Neutrophil (primary cell): ENCODE results near the gene ACTL10.

ENCODE experiments used
- H3K27ac ChIP-seq: fragments of 200-600 bp; sonication (generic); 2 replicates; pipeline ENCODE4 v1.5.1; 2016; ENCODE audit warnings: mild to moderate bottlenecking, moderate library complexity
- H3K27me3 ChIP-seq: fragments of 200-600 bp; sonication (generic); 2 replicates; pipeline ENCODE4 v1.6.0; 2016; ENCODE audit warnings: mild to moderate bottlenecking
- H3K36me3 ChIP-seq: fragments of 200-600 bp; sonication (generic); 2 replicates; pipeline ENCODE4 v1.5.1; 2017
- H3K4me1 ChIP-seq, 2 experiments: fragments of 200-600 bp in 1 of 2; sonication (generic) in 1 of 2; 1 replicate in 1 of 2; 2 replicates in 1 of 2; pipeline versions ENCODE4 v1.5.1 to v1.6.1; 2013 to 2016; ENCODE audit warnings: low read depth in 1 of 2, low read length in 1 of 2, mild to moderate bottlenecking in 1 of 2, moderate library complexity in 1 of 2; ENCODE audit not compliant: control insufficient read depth in 1 of 2, insufficient read depth in 1 of 2
- H3K4me3 ChIP-seq, 2 experiments: fragments of 200-600 bp in 1 of 2; sonication (generic) in 1 of 2; 1 replicate in 1 of 2; 2 replicates in 1 of 2; pipeline ENCODE4 v1.5.1; 2013 to 2016; ENCODE audit warnings: low read depth in 1 of 2, low read length in 1 of 2, mild to moderate bottlenecking in 1 of 2, moderate library complexity in 1 of 2
- H3K9me3 ChIP-seq: fragments of 200-600 bp; sonication (generic); 2 replicates; pipeline ENCODE4 v1.5.1; 2016
- CTCF ChIP-seq: fragments of 200-600 bp; sonication (generic); IDR thresholded peaks from 2 replicates; pipeline ENCODE4 v1.5.1; 2016; ENCODE audit warnings: antibody characterized with exemption

Gene ACTL10

GRCh38 chr20:33666293-33667244, at the start of gene ACTL10:
TSS of gene ACTL10 (plus strand) at chr20:33666943. CDS start at chr20:33667498, 555 bp downstream.
- H3K4me1 ChIP-seq, result peaks cover 41 to 42% of the 10 kb centered on the region in 2 experiments
- no peaks in the 10 kb centered on the region for H3K36me3 ChIP-seq
- TF ChIP-seq CTCF, result peak; percentile 25
- H3K27ac ChIP-seq, result peak within 1 kb of the TSS; percentile 83
- H3K4me3 ChIP-seq, result peak within 1 kb of the TSS; percentile 73 to 93
- no peaks in the 10 kb centered on the region for H3K9me3 ChIP-seq
- no peaks in the 10 kb centered on the region for H3K27me3 ChIP-seq

- Histone ChIP-seq H3K36me3 (peaks cover 34% of the 10 kb centered on the region), H3K27me3 (no peaks in the 10 kb centered on the region), H3K4me3 (no peak overlapping the region), H3K4me1 (no peaks in the 10 kb centered on the region), H3K9me3 (no peaks in the 10 kb centered on the region), H3K27ac (no peak overlapping the region)
- no peak for TF ChIP-seq CTCF
These were observed 44.9 kb upstream of the ACTL10 start for GRCh38 chr20:33621717-33622400.

- Histone ChIP-seq H3K4me1 (no peaks in the 10 kb centered on the region), H3K9me3 (no peaks in the 10 kb centered on the region), H3K27me3 (no peaks in the 10 kb centered on the region), H3K27ac (no peak overlapping the region), H3K36me3 (peaks cover 32% of the 10 kb centered on the region), H3K4me3 (no peak overlapping the region)
- no peak for TF ChIP-seq CTCF
These were observed 43.9 kb upstream of the ACTL10 start for GRCh38 chr20:33622705-33623365.

GRCh38 chr20:33624399-33624798, 42.3 kb upstream of the ACTL10 start:
- peaks cover 48% of the 10 kb centered on the region for H3K36me3 ChIP-seq

More at GRCh38 chr20:33624399-33624798, 42.3 kb upstream of the ACTL10 start:
- H3K4me3 ChIP-seq, result no peak overlapping the region
- TF ChIP-seq CTCF, result no peak
- H3K27me3 ChIP-seq, result no peaks in the 10 kb centered on the region
- no peak overlapping the region for H3K27ac ChIP-seq
- H3K4me1 ChIP-seq, result no peaks in the 10 kb centered on the region
- no peaks in the 10 kb centered on the region for H3K9me3 ChIP-seq
